Measurements from ENCODE around the gene MAML3. TPM values are rescaled to one million over a fixed set of nuclear protein-coding genes. Genes with fewer than 3 reads are reported as not detected.
A peak's percentile ranks its signal among the peaks of the same experiment; 100 is the strongest.

Gene MAML3
- total and polyA plus RNA-seq, 2 experiments from 2014 or later: 4.1 to 11.2 TPM

GRCh38 chr4:139785356-139785755 is 368.6 kb downstream of the MAML3 start:
- 97% methylated on average over 4 of the region's 4 CpGs for WGBS (ENCODE audit: low lambda C conversion rate, missing lambda C conversion rate)

GRCh38 chr4:139783741-139784484 is 370.1 kb downstream of the MAML3 start:
- H3K4me3 ChIP-seq: no peak overlapping the region
- no peak overlapping the region for H2AFZ ChIP-seq
- H3K27ac ChIP-seq: peak overlapping the region; percentile 9

More at GRCh38 chr4:139785356-139785755, 368.6 kb downstream of the MAML3 start:
- Histone ChIP-seq H3K27me3 (no peaks in the 10 kb centered on the region), H3K9me3 (ENCODE audit: low read depth) (no peaks in the 10 kb centered on the region), H3K4me1 (ENCODE audit: insufficient read depth) (peaks cover 7% of the 10 kb centered on the region), H4K20me1 (ENCODE audit: insufficient read depth, poor library complexity, severe bottlenecking) (no peaks in the 10 kb centered on the region), H2AFZ (no peak overlapping the region), H3K79me2 (no peaks in the 10 kb centered on the region), H3K4me2 (no peak overlapping the region), H3K4me3 (no peak overlapping the region), H3K36me3 (replicated peaks; ENCODE audit: insufficient read depth, low read depth) (no peaks in the 10 kb centered on the region), H3K27ac (no peak overlapping the region), H3K9me2 (replicated peaks; ENCODE audit: insufficient read depth) (no peaks in the 10 kb centered on the region)
- no peak for DNase-seq (ENCODE audit: low spot score)
- TF ChIP-seq CTCF (IDR thresholded peaks at IDR 0.05; ENCODE audit: poor library complexity): no peak
- no peak for TF ChIP-seq EZH2 (IDR thresholded peaks at IDR 0.05; ENCODE audit: borderline replicate concordance)

GRCh38 chr4:139782926-139783522 is 371.0 kb downstream of the MAML3 start:
- Histone ChIP-seq H3K36me3 (replicated peaks; ENCODE audit: insufficient read depth, low read depth) (no peaks in the 10 kb centered on the region), H3K79me2 (no peaks in the 10 kb centered on the region), H3K9me2 (replicated peaks; ENCODE audit: insufficient read depth) (no peaks in the 10 kb centered on the region), H3K9me3 (ENCODE audit: low read depth) (no peaks in the 10 kb centered on the region), H3K4me2 (no peak overlapping the region), H3K27ac (no peak overlapping the region), H4K20me1 (ENCODE audit: insufficient read depth, poor library complexity, severe bottlenecking) (no peaks in the 10 kb centered on the region), H2AFZ (no peak overlapping the region), H3K4me3 (no peak overlapping the region), H3K4me1 (ENCODE audit: insufficient read depth) (peaks cover 7% of the 10 kb centered on the region), H3K27me3 (no peaks in the 10 kb centered on the region)
- TF ChIP-seq EZH2 (IDR thresholded peaks at IDR 0.05; ENCODE audit: borderline replicate concordance): no peak
- TF ChIP-seq EZH2phosphoT487 (IDR thresholded peaks at IDR 0.05; ENCODE audit: low read depth, severe bottlenecking, unreplicated experiment): no peak
- TF ChIP-seq CTCF (IDR thresholded peaks at IDR 0.05; ENCODE audit: poor library complexity): no peak
- WGBS (ENCODE audit: low lambda C conversion rate, missing lambda C conversion rate): 85% methylated on average over 7 of the region's 7 CpGs
- no peak for DNase-seq (ENCODE audit: low spot score)

More at GRCh38 chr4:139783741-139784484, 370.1 kb downstream of the MAML3 start:
- no peak for DNase-seq (ENCODE audit: low spot score)
- no peaks in the 10 kb centered on the region for H3K27me3 ChIP-seq
- no peaks in the 10 kb centered on the region for H3K36me3 ChIP-seq (replicated peaks; ENCODE audit: insufficient read depth, low read depth)
- peak overlapping the region; percentile 11 for H3K4me2 ChIP-seq
- H3K79me2 ChIP-seq: no peaks in the 10 kb centered on the region
- no peaks in the 10 kb centered on the region for H4K20me1 ChIP-seq (ENCODE audit: insufficient read depth, poor library complexity, severe bottlenecking)
- TF ChIP-seq EZH2phosphoT487 (IDR thresholded peaks at IDR 0.05; ENCODE audit: low read depth, severe bottlenecking, unreplicated experiment) (no peak), EZH2 (IDR thresholded peaks at IDR 0.05; ENCODE audit: borderline replicate concordance) (no peak), CTCF (IDR thresholded peaks at IDR 0.05; ENCODE audit: poor library complexity) (no peak)
- peaks cover 7% of the 10 kb centered on the region for H3K4me1 ChIP-seq (ENCODE audit: insufficient read depth)
- no peaks in the 10 kb centered on the region for H3K9me2 ChIP-seq (replicated peaks; ENCODE audit: insufficient read depth)
- H3K9me3 ChIP-seq (ENCODE audit: low read depth): no peaks in the 10 kb centered on the region
- WGBS (ENCODE audit: low lambda C conversion rate, missing lambda C conversion rate): 61% methylated on average over 20 of the region's 20 CpGs

Data from hepatocyte (in vitro differentiated cells).